ENCODE data around the gene FUT8.

The FUT8 gene

DNA sequence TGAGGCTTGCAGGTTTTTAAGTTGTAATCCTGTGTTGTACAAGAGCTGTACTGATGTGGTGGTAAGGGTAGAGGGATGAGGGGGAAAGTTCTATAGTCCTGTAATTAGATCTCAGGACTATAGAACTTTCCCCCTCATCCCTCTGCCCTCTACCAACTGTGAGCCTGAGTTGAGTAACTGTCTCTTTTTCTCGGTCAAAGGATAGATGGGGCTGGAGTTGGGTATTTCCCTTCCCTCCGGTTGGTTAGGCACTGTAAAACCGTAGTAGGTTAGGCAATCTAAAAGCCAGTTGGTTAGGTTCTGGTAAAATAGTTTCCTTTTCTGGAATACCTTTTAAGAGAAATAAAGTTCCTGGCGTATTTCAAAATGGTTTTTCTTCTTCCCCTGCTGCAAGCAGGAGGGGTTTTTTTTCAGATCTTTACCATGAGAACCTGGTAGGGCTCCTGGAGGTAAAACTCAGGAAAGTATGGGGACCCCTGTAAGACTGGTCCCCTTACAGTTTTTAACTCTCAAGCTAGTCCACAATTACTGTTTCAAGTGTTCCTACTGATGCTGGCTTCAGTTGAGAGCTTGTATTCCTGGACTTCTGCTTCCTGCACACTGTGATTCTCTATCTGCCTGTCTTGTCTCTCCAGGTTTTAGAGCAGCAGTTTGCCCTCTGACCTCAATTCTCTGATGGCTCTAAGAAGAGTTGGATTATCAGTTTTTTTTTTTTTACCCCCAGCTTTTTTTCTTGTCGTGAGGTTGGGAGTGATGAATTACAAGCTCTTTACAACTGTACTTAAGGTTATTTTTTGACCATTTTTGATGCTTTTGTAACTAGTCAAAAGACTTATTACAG lies 58.7 kb downstream of the FUT8 start:
- H3K9ac ChIP-seq (ENCODE audit: low read depth in 1 of 2, low read length in 2 of 2), result no peak overlapping the region
- H3K27me3 ChIP-seq (ENCODE audit: control insufficient read depth in 1 of 2, insufficient read depth in 2 of 2, low read length in 2 of 2), result no peaks in the 10 kb centered on the region
- H3K9me3 ChIP-seq (ENCODE audit: control insufficient read depth in 1 of 2, low read length in 2 of 2), result no peaks in the 10 kb centered on the region
- H3K4me3 ChIP-seq (ENCODE audit: low read depth in 1 of 2, low read length in 2 of 2), result no peak overlapping the region
- H3K27ac ChIP-seq (ENCODE audit: low read depth, low read length), result no peak overlapping the region
- H3K36me3 ChIP-seq (ENCODE audit: control insufficient read depth in 1 of 2, insufficient read depth in 2 of 2, low read length in 2 of 2), result no peaks in the 10 kb centered on the region
- H3K4me1 ChIP-seq (ENCODE audit: control insufficient read depth in 1 of 2, insufficient read depth in 2 of 2, low read length in 2 of 2), result peaks cover 0 to 14% of the 10 kb centered on the region in 2 donors

DNA sequence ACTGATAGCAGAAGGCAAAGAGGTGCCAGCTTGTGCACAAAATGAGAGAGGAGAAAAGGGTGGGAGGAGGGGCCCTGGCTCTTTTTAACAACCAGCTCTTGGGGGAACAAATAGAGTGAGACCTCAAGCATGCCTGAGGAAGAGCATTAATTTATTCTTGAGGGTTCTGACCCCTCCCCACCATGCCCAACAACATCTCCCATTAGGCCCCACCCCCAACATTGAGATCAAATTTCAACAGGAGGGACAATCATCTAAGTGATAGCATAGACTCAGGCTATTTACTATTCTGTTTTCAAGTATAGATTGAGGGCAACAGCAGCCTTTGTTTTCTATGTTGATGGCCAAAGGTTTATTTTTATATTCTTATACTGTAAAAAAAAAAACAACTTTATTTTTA lies 59.7 kb downstream of the FUT8 start:
- H3K36me3 ChIP-seq (ENCODE audit: control insufficient read depth in 1 of 2, insufficient read depth in 2 of 2, low read length in 2 of 2), result no peaks in the 10 kb centered on the region
- no peaks in the 10 kb centered on the region for H3K27me3 ChIP-seq (ENCODE audit: control insufficient read depth in 1 of 2, insufficient read depth in 2 of 2, low read length in 2 of 2)
- no peaks in the 10 kb centered on the region for H3K9me3 ChIP-seq (ENCODE audit: control insufficient read depth in 1 of 2, low read length in 2 of 2)
- H3K4me1 ChIP-seq (ENCODE audit: control insufficient read depth in 1 of 2, insufficient read depth in 2 of 2, low read length in 2 of 2), result peaks cover 0 to 14% of the 10 kb centered on the region in 2 donors
- no peak overlapping the region for H3K4me3 ChIP-seq (ENCODE audit: low read depth in 1 of 2, low read length in 2 of 2)
- no peak overlapping the region for H3K9ac ChIP-seq (ENCODE audit: low read depth in 1 of 2, low read length in 2 of 2)
- H3K27ac ChIP-seq (ENCODE audit: low read depth, low read length), result no peak overlapping the region

DNA sequence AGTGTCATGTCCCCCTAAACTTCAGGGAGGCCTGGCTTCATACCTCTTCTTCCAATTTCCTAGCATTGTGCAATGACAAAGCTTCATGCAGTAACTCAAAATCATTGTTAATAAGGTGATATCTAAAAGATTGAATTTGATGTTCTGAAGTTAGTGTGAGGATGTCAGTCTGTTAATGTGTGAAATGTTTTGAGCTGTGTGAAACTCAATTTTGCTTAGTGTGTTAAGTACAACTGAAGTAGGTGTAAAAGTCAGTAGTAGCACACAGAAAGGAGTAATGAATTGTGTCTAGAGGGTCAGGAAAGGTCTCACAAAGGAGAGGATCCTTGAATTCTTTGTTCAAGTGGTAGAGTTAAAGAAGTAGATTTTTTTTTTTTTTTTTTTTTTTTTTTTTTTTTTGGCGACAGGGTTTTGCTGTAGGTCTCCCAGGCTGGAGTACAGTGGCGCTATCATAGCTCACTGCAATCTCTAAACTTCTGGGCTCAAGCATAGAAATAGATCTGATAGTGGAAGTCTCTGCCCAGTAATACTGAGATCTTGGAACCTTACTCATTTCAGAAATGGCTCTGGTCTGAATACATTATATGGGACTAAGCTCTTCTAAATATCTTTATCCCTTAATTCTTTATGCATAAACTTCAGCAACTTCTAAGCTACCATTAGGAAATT lies 63.9 kb downstream of the FUT8 start:
- H3K27me3 ChIP-seq (ENCODE audit: control insufficient read depth in 1 of 2, insufficient read depth in 2 of 2, low read length in 2 of 2), result no peaks in the 10 kb centered on the region

DNA sequence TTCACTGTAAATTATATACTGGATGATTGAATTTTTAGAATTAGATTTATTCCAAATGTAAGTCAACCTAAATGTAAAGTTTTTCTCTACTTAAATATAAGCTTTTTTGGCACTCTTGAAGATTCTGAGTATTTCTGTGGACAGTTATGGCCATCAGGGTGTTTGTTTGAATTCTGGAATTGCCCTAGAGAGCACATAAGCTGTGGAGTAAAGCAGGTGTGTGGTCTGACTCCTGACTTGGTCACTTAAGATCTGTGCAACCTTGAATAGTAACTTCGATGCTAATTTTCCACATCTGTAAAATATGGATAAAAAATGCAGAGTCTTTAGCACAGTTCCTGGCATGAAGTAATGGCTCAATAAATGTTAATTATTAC lies 64.4 kb downstream of the FUT8 start:
- Histone ChIP-seq H3K36me3 (ENCODE audit: control insufficient read depth in 1 of 2, insufficient read depth in 2 of 2, low read length in 2 of 2) (no peaks in the 10 kb centered on the region), H3K4me3 (ENCODE audit: low read depth in 1 of 2, low read length in 2 of 2) (no peak overlapping the region), H3K4me1 (ENCODE audit: control insufficient read depth in 1 of 2, insufficient read depth in 2 of 2, low read length in 2 of 2) (peaks cover 0 to 9% of the 10 kb centered on the region in 2 donors), H3K9ac (ENCODE audit: low read depth in 1 of 2, low read length in 2 of 2) (no peak overlapping the region), H3K27ac (ENCODE audit: low read depth, low read length) (no peak overlapping the region), H3K27me3 (ENCODE audit: control insufficient read depth in 1 of 2, insufficient read depth in 2 of 2, low read length in 2 of 2) (no peaks in the 10 kb centered on the region), H3K9me3 (ENCODE audit: control insufficient read depth in 1 of 2, low read length in 2 of 2) (no peaks in the 10 kb centered on the region)

More for the DNA sequence above, 63.9 kb downstream of the FUT8 start:
- Histone ChIP-seq H3K9ac (ENCODE audit: low read depth in 1 of 2, low read length in 2 of 2) (no peak overlapping the region), H3K4me3 (ENCODE audit: low read depth in 1 of 2, low read length in 2 of 2) (no peak overlapping the region), H3K9me3 (ENCODE audit: control insufficient read depth in 1 of 2, low read length in 2 of 2) (no peaks in the 10 kb centered on the region), H3K27ac (ENCODE audit: low read depth, low read length) (no peak overlapping the region), H3K36me3 (ENCODE audit: control insufficient read depth in 1 of 2, insufficient read depth in 2 of 2, low read length in 2 of 2) (no peaks in the 10 kb centered on the region), H3K4me1 (ENCODE audit: control insufficient read depth in 1 of 2, insufficient read depth in 2 of 2, low read length in 2 of 2) (peaks cover 0 to 13% of the 10 kb centered on the region in 2 donors)

DNA sequence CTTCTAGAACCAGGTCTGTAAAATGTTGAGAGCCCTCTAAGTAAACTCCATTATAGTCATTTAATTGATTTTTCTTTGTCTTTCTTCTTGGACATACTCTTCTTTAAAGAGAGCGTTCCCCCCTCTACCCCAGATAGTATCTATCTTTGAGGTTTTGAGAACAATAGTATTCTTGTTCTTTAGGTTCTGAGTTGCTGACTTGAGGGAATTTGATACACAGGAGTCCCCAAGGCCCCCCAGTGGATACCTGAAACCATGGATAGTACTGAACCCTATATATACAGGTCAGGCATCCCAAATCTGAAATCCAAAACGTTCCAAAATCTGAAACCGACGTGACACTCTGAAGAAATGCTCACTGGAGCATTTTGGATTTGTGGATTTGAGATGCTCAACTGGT lies 65.5 kb downstream of the FUT8 start:
- Histone ChIP-seq H3K9me3 (ENCODE audit: control insufficient read depth in 1 of 2, low read length in 2 of 2) (no peaks in the 10 kb centered on the region), H3K9ac (ENCODE audit: low read depth in 1 of 2, low read length in 2 of 2) (no peak overlapping the region), H3K4me3 (ENCODE audit: low read depth in 1 of 2, low read length in 2 of 2) (no peak overlapping the region), H3K4me1 (ENCODE audit: control insufficient read depth in 1 of 2, insufficient read depth in 2 of 2, low read length in 2 of 2) (peaks cover 0 to 10% of the 10 kb centered on the region in 2 donors), H3K36me3 (ENCODE audit: control insufficient read depth in 1 of 2, insufficient read depth in 2 of 2, low read length in 2 of 2) (no peaks in the 10 kb centered on the region), H3K27ac (ENCODE audit: low read depth, low read length) (no peak overlapping the region), H3K27me3 (ENCODE audit: control insufficient read depth in 1 of 2, insufficient read depth in 2 of 2, low read length in 2 of 2) (no peaks in the 10 kb centered on the region)

DNA sequence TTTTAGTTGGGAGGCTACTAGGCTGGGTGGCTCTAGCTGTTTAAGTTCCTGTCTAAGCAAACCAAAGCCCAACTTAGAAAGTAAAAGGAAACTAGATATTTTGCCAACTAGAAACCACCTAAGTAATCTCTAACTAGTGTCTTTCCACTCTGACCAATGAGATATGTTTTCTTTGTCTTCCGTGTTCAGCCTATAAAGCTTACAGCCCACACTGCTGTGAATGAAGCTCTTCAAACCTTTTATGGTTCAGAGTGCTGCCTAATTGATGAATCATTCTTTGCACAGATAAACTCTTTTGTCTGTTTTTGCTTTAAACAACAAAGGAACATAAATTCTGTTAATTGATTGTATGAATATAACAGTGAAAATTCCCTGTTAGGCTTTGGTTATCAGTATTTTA lies 66.1 kb downstream of the FUT8 start:
- Histone ChIP-seq H3K36me3 (ENCODE audit: control insufficient read depth in 1 of 2, insufficient read depth in 2 of 2, low read length in 2 of 2) (no peaks in the 10 kb centered on the region), H3K4me3 (ENCODE audit: low read depth in 1 of 2, low read length in 2 of 2) (no peak overlapping the region), H3K4me1 (ENCODE audit: control insufficient read depth in 1 of 2, insufficient read depth in 2 of 2, low read length in 2 of 2) (peaks cover 0 to 11% of the 10 kb centered on the region in 2 donors), H3K9me3 (ENCODE audit: control insufficient read depth in 1 of 2, low read length in 2 of 2) (no peaks in the 10 kb centered on the region), H3K27ac (ENCODE audit: low read depth, low read length) (no peak overlapping the region), H3K9ac (ENCODE audit: low read depth in 1 of 2, low read length in 2 of 2) (no peak overlapping the region), H3K27me3 (ENCODE audit: control insufficient read depth in 1 of 2, insufficient read depth in 2 of 2, low read length in 2 of 2) (no peaks in the 10 kb centered on the region)

DNA sequence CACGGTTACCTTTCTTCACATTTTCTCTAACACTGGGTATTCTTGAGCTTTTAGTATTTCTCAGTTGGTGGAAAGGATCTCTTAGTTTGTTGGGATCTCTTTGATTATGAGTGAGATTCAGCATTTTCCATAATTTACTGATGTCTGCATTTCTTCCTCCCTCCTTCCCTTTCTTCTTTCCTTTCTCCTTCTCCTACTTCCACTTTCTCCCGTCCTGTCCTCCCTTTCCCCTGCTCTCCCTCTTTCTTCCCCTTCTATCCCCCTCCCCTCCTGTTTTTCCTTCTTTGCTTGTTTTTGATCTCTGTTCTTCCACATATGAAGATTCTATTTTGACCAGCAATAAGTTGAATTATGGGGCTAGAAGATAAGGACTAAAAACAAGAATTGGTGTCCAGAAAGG lies 66.9 kb downstream of the FUT8 start:
- no peaks in the 10 kb centered on the region for H3K27me3 ChIP-seq (ENCODE audit: control insufficient read depth in 1 of 2, insufficient read depth in 2 of 2, low read length in 2 of 2)
- peaks cover 0 to 11% of the 10 kb centered on the region in 2 donors for H3K4me1 ChIP-seq (ENCODE audit: control insufficient read depth in 1 of 2, insufficient read depth in 2 of 2, low read length in 2 of 2)
- no peaks in the 10 kb centered on the region for H3K9me3 ChIP-seq (ENCODE audit: control insufficient read depth in 1 of 2, low read length in 2 of 2)
- H3K4me3 ChIP-seq (ENCODE audit: low read depth in 1 of 2, low read length in 2 of 2), result no peak overlapping the region
- H3K9ac ChIP-seq (ENCODE audit: low read depth in 1 of 2, low read length in 2 of 2), result no peak overlapping the region
- no peak overlapping the region for H3K27ac ChIP-seq (ENCODE audit: low read depth, low read length)
- no peaks in the 10 kb centered on the region for H3K36me3 ChIP-seq (ENCODE audit: control insufficient read depth in 1 of 2, insufficient read depth in 2 of 2, low read length in 2 of 2)

DNA sequence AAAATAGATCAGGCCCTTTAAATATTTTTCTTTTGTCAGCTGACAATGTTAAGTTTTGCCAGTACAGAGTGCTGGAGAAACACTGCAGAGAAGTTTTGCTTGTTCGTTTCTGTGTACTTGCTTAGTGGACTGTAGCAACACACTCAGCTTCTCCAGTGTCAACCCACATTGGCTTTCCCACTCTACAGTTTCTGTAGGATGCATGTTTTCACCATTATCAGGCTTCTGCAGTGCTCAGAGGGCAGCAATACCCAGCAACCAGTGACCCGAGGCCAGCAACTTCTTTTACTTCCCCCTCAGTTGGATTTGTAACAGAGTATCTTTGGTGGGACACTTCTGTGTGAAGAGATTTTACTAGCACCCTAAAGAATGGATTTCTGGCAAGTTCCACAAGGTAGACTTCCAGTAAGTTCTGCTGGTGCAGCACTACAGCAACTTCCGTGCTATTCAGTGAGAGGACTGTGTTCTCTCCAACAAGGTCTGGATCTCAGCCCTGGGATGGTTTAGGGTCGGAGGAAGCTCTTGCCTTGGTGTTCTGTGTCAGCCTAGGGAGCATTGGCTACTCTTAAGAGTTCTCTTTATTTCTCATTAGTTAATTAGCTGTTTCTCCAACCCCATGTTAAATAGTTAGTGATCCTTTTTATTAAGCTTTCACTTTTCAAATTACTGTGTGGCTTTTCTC lies 70.4 kb downstream of the FUT8 start:
- no peak overlapping the region for H3K27ac ChIP-seq (ENCODE audit: low read depth, low read length)
- H3K4me1 ChIP-seq (ENCODE audit: control insufficient read depth in 1 of 2, insufficient read depth in 2 of 2, low read length in 2 of 2), result peaks cover 0 to 16% of the 10 kb centered on the region in 2 donors
- H3K27me3 ChIP-seq (ENCODE audit: control insufficient read depth in 1 of 2, insufficient read depth in 2 of 2, low read length in 2 of 2), result no peaks in the 10 kb centered on the region
- no peaks in the 10 kb centered on the region for H3K36me3 ChIP-seq (ENCODE audit: control insufficient read depth in 1 of 2, insufficient read depth in 2 of 2, low read length in 2 of 2)
- no peak overlapping the region for H3K4me3 ChIP-seq (ENCODE audit: low read depth in 1 of 2, low read length in 2 of 2)
- H3K9ac ChIP-seq (ENCODE audit: low read depth in 1 of 2, low read length in 2 of 2), result no peak overlapping the region
- H3K9me3 ChIP-seq (ENCODE audit: control insufficient read depth in 1 of 2, low read length in 2 of 2), result no peaks in the 10 kb centered on the region

DNA sequence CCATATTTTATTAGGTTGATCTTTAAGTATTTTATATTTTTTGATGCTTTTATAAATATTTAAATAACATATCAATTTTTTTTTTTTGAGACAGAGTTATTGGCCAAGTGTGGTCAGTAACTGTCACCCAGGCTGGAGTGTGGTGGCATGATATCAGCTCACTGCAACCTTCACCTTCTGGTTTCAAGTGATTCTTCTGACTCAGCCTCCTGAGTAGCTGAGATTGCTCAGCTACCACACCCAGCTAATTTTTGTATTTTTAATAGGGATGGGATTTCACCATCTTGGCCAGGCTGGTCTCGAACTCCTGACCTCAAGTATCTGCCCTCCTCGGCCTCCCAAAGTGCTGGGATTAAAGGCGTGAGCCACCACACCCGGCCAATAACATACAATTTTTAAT lies 71.1 kb downstream of the FUT8 start:
- Histone ChIP-seq H3K27me3 (ENCODE audit: control insufficient read depth in 1 of 2, insufficient read depth in 2 of 2, low read length in 2 of 2) (no peaks in the 10 kb centered on the region), H3K9me3 (ENCODE audit: control insufficient read depth in 1 of 2, low read length in 2 of 2) (no peaks in the 10 kb centered on the region), H3K4me1 (ENCODE audit: control insufficient read depth in 1 of 2, insufficient read depth in 2 of 2, low read length in 2 of 2) (peaks cover 0 to 16% of the 10 kb centered on the region in 2 donors), H3K9ac (ENCODE audit: low read depth in 1 of 2, low read length in 2 of 2) (no peak overlapping the region), H3K4me3 (ENCODE audit: low read depth in 1 of 2, low read length in 2 of 2) (no peak overlapping the region), H3K27ac (ENCODE audit: low read depth, low read length) (no peak overlapping the region), H3K36me3 (ENCODE audit: control insufficient read depth in 1 of 2, insufficient read depth in 2 of 2, low read length in 2 of 2) (no peaks in the 10 kb centered on the region)

DNA sequence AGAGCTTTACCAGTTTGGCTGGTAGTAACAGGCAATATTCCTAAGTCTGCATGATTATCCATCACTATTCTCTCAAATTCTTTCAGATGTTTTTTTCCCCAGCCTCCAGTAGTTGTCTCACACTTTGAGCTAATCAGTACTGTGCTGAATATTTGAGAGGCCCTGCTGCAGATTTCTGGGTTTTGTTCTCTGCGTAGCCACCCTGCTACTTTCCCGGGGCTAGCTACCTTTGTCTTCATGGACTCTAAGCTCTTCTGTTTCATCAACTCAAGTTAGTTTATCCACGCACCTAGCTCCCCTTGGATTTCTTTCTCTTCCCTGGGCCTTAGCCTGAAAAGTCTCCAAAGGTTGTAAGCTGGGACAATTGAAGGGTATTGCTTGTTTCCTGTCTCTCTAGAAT lies 73.0 kb downstream of the FUT8 start:
- H3K27ac ChIP-seq (ENCODE audit: low read depth, low read length), result no peak overlapping the region
- H3K4me1 ChIP-seq (ENCODE audit: control insufficient read depth in 1 of 2, insufficient read depth in 2 of 2, low read length in 2 of 2), result peaks cover 0 to 16% of the 10 kb centered on the region in 2 donors
- H3K27me3 ChIP-seq (ENCODE audit: control insufficient read depth in 1 of 2, insufficient read depth in 2 of 2, low read length in 2 of 2), result no peaks in the 10 kb centered on the region
- H3K9me3 ChIP-seq (ENCODE audit: control insufficient read depth in 1 of 2, low read length in 2 of 2), result no peaks in the 10 kb centered on the region
- H3K4me3 ChIP-seq (ENCODE audit: low read depth in 1 of 2, low read length in 2 of 2), result no peak overlapping the region
- H3K36me3 ChIP-seq (ENCODE audit: control insufficient read depth in 1 of 2, insufficient read depth in 2 of 2, low read length in 2 of 2), result no peaks in the 10 kb centered on the region
- no peak overlapping the region for H3K9ac ChIP-seq (ENCODE audit: low read depth in 1 of 2, low read length in 2 of 2)

All from duodenal mucosa (tissue), 2 donors.